Activated T-helper 1 cell treated with anti-CD3 and anti-CD28 coated beads, Interleukin-2, amount 50 U/mL, for 16 hours (primary cell): ENCODE measurements around the gene GMDS.

Experiments
- DNase-seq, 2 donors: peaks; one replicate each; pipeline ENCODE4 v3.0.0-alpha.2; 2020; ENCODE audit warnings: low read depth in 1 of 2, low spot score in 1 of 2

GMDS gene

GRCh38 chr6:2044192-2044591 lies 201.2 kb downstream of the GMDS start:
- no peak for DNase-seq

GRCh38 chr6:2042956-2043648 lies 202.3 kb downstream of the GMDS start:
- DNase-seq, result no peak

GRCh38 chr6:2038092-2038491 lies 207.3 kb downstream of the GMDS start:
- DNase-seq, result peak in 1 of 2 donors; percentile 4

- DNase-seq, result no peak
Observed at GRCh38 chr6:2037237-2037926, 208.0 kb downstream of the GMDS start.

GRCh38 chr6:2036710-2037023 lies 208.7 kb downstream of the GMDS start:
- DNase-seq, result no peak

- DNase-seq, result no peak
Observed at GRCh38 chr6:2035826-2036709, 209.3 kb downstream of the GMDS start.

GRCh38 chr6:2035046-2035445 lies 210.4 kb downstream of the GMDS start:
- no peak for DNase-seq

GRCh38 chr6:2034256-2034655 lies 211.1 kb downstream of the GMDS start:
- DNase-seq, result no peak

GRCh38 chr6:2033544-2033943 lies 211.9 kb downstream of the GMDS start:
- DNase-seq, result no peak

GRCh38 chr6:2030682-2031244 lies 214.6 kb downstream of the GMDS start:
- DNase-seq, result no peak

- no peak for DNase-seq
Observed at GRCh38 chr6:2029952-2030351, 215.5 kb downstream of the GMDS start.

GRCh38 chr6:2029130-2029794 lies 216.1 kb downstream of the GMDS start:
- DNase-seq, result no peak

GRCh38 chr6:2028457-2029038 lies 216.9 kb downstream of the GMDS start:
- no peak for DNase-seq

GRCh38 chr6:2026133-2026532 lies 219.3 kb downstream of the GMDS start:
- no peak for DNase-seq

- DNase-seq, result no peak
Observed at GRCh38 chr6:2021713-2022125, 223.7 kb downstream of the GMDS start.

- no peak for DNase-seq
Observed at GRCh38 chr6:2020909-2021308, 224.5 kb downstream of the GMDS start.

GRCh38 chr6:2019051-2019450 lies 226.4 kb downstream of the GMDS start:
- DNase-seq, result no peak

GRCh38 chr6:2016040-2016439 lies 229.4 kb downstream of the GMDS start:
- no peak for DNase-seq

- DNase-seq, result no peak
Observed at GRCh38 chr6:2008383-2008976, 236.9 kb downstream of the GMDS start.

GRCh38 chr6:2007165-2007564 lies 238.2 kb downstream of the GMDS start:
- no peak for DNase-seq
